Trophoblast cell (in vitro differentiated cells and primary cell): ENCODE data around the gene LRRC75B.

Source experiments
- DNase-seq, 2 donors: peaks; one replicate each; pipeline ENCODE4 v3.0.0-alpha.2; 2016
- H2AFZ ChIP-seq: 2 replicates; pipeline ENCODE4 v1.6.1; 2013; ENCODE audit warnings: low read length, moderate library complexity, mild to moderate bottlenecking; ENCODE audit not compliant: insufficient read depth, poor library complexity
- H2AK5ac ChIP-seq: 2 replicates; pipeline ENCODE4 v1.6.1; 2013; ENCODE audit warnings: mild to moderate bottlenecking, low read length
- H2BK120ac ChIP-seq: 2 replicates; pipeline ENCODE4 v1.6.1; 2013; ENCODE audit warnings: low read length, mild to moderate bottlenecking, moderate library complexity; ENCODE audit not compliant: insufficient read depth, poor library complexity
- H2BK12ac ChIP-seq: 2 replicates; pipeline ENCODE4 v1.6.1; 2013; ENCODE audit warnings: mild to moderate bottlenecking, low read length, moderate library complexity
- H2BK5ac ChIP-seq: 2 replicates; pipeline ENCODE4 v1.6.1; 2013; ENCODE audit warnings: low read length, low read depth, moderate library complexity, mild to moderate bottlenecking; ENCODE audit not compliant: poor library complexity
- H3K14ac ChIP-seq: 2 replicates; pipeline ENCODE4 v1.6.1; 2013; ENCODE audit warnings: mild to moderate bottlenecking, low read length
- H3K18ac ChIP-seq: 2 replicates; pipeline ENCODE4 v1.6.1; 2013; ENCODE audit warnings: mild to moderate bottlenecking, low read length
- H3K23ac ChIP-seq: 2 replicates; pipeline ENCODE4 v1.6.1; 2013; ENCODE audit warnings: low read length
- H3K27ac ChIP-seq: 2 replicates; pipeline ENCODE4 v1.5.1; 2013; ENCODE audit warnings: low read depth, mild to moderate bottlenecking, inconsistent platforms, low read length, moderate library complexity
- H3K27me3 ChIP-seq: 2 replicates; pipeline ENCODE4 v1.6.1; 2013; ENCODE audit warnings: inconsistent platforms, mild to moderate bottlenecking, low read length, moderate library complexity; ENCODE audit not compliant: insufficient read depth
- H3K36me3 ChIP-seq, 2 experiments: 1 replicate in 1 of 2; 2 replicates in 1 of 2; pipeline ENCODE4 v1.6.1; 2013; ENCODE audit warnings: low read length in 2 of 2, mild to moderate bottlenecking in 2 of 2, moderate library complexity in 1 of 2; ENCODE audit not compliant: insufficient read depth in 2 of 2, control insufficient read depth in 1 of 2
- H3K4ac ChIP-seq: 2 replicates; pipeline ENCODE4 v1.6.1; 2013; ENCODE audit warnings: low read depth, mild to moderate bottlenecking, low read length, moderate library complexity
- H3K4me1 ChIP-seq, 2 experiments: 1 replicate in 1 of 2; 2 replicates in 1 of 2; pipeline ENCODE4 v1.6.1; 2013; ENCODE audit warnings: low read length in 2 of 2, mild to moderate bottlenecking in 2 of 2, moderate library complexity in 1 of 2; ENCODE audit not compliant: insufficient read depth in 2 of 2, control insufficient read depth in 1 of 2
- H3K4me2 ChIP-seq: 2 replicates; pipeline ENCODE4 v1.6.1; 2013; ENCODE audit warnings: inconsistent platforms, mild to moderate bottlenecking, low read length, moderate library complexity
- H3K4me3 ChIP-seq: 2 replicates; pipeline ENCODE4 v1.5.1; 2013; ENCODE audit warnings: mild to moderate bottlenecking, low read depth, low read length, inconsistent platforms
- H3K79me1 ChIP-seq: one replicate; pipeline ENCODE4 v1.6.1; 2013; ENCODE audit warnings: low read length
- H3K79me2 ChIP-seq: 2 replicates; pipeline ENCODE4 v1.6.1; 2013; ENCODE audit warnings: low read length, mild to moderate bottlenecking; ENCODE audit not compliant: control insufficient read depth, insufficient read depth, poor library complexity
- H3K9ac ChIP-seq: 2 replicates; pipeline ENCODE4 v1.6.1; 2013; ENCODE audit warnings: mild to moderate bottlenecking, low read length
- H3K9me3 ChIP-seq: 2 replicates; pipeline ENCODE4 v1.6.1; 2013; ENCODE audit warnings: low read depth, mild to moderate bottlenecking, control low read depth, inconsistent platforms, low read length; ENCODE audit not compliant: insufficient read depth
- H4K12ac ChIP-seq: 2 replicates; pipeline ENCODE4 v1.6.1; 2013; ENCODE audit warnings: low read depth, mild to moderate bottlenecking, low read length, moderate library complexity
- H4K8ac ChIP-seq: 2 replicates; pipeline ENCODE4 v1.6.1; 2013; ENCODE audit warnings: low read depth, mild to moderate bottlenecking, low read length, moderate library complexity
- H4K91ac ChIP-seq: one replicate; pipeline ENCODE4 v1.6.1; 2013; ENCODE audit warnings: low read depth, mild to moderate bottlenecking, low read length, moderate library complexity
- WGBS: extraction: QIAGEN DNeasy Blood & Tissue Kit; methylation state at CpG from one replicate; pipeline ENCODE4 v1.1.7; 2013; ENCODE audit warnings: missing lambda C conversion rate; ENCODE audit not compliant: insufficient read length, insufficient coverage; ENCODE audit errors: extremely low coverage; 5-methylcytosine and 5-hydroxymethylcytosine counted together

Gene LRRC75B

GRCh38 chr22:24587251-24587650, 5.6 kb downstream of the LRRC75B start:
- no peak overlapping the region for H2BK120ac ChIP-seq
- no peak overlapping the region for H2BK5ac ChIP-seq
- H4K91ac ChIP-seq: no peak overlapping the region
- H3K9me3 ChIP-seq: no peaks in the 10 kb centered on the region
- H3K14ac ChIP-seq: no peak overlapping the region
- H3K18ac ChIP-seq: no peak overlapping the region
- no peak overlapping the region for H2BK12ac ChIP-seq
- no peak overlapping the region for H3K4me3 ChIP-seq
- no peak overlapping the region for H3K4ac ChIP-seq
- WGBS: no CpG with 5 or more reads among the region's 5 CpGs
- peaks cover under 1% of the 10 kb centered on the region for H3K79me1 ChIP-seq
- no peak overlapping the region for H4K8ac ChIP-seq
- H3K4me2 ChIP-seq: no peak overlapping the region
- H2AK5ac ChIP-seq: no peak overlapping the region
- no peaks in the 10 kb centered on the region for H3K79me2 ChIP-seq
- no peak overlapping the region for H2AFZ ChIP-seq
- H4K12ac ChIP-seq: no peak overlapping the region
- H3K4me1 ChIP-seq: peaks cover 4 to 6% of the 10 kb centered on the region in 2 experiments
- H3K27ac ChIP-seq: no peak overlapping the region
- H3K27me3 ChIP-seq: no peaks in the 10 kb centered on the region
- H3K36me3 ChIP-seq: peaks cover 22 to 23% of the 10 kb centered on the region in 2 experiments
- DNase-seq: no peak
- no peak overlapping the region for H3K9ac ChIP-seq
- H3K23ac ChIP-seq: no peak overlapping the region

GRCh38 chr22:24585927-24586546, 6.8 kb downstream of the LRRC75B start:
- H2BK120ac ChIP-seq: no peak overlapping the region
- no peak overlapping the region for H3K23ac ChIP-seq
- no peak overlapping the region for H3K27ac ChIP-seq
- H2BK12ac ChIP-seq: no peak overlapping the region
- H3K36me3 ChIP-seq: peaks cover 22 to 23% of the 10 kb centered on the region in 2 experiments
- no peaks in the 10 kb centered on the region for H3K79me1 ChIP-seq
- no peak overlapping the region for H3K18ac ChIP-seq
- H3K9me3 ChIP-seq: no peaks in the 10 kb centered on the region
- WGBS: no CpG with 5 or more reads among the region's 24 CpGs
- no peak overlapping the region for H3K14ac ChIP-seq
- H3K4me2 ChIP-seq: no peak overlapping the region
- no peak overlapping the region for H2BK5ac ChIP-seq
- no peak overlapping the region for H4K8ac ChIP-seq
- no peaks in the 10 kb centered on the region for H3K4me1 ChIP-seq
- DNase-seq: no peak
- H3K4me3 ChIP-seq: no peak overlapping the region
- no peak overlapping the region for H4K91ac ChIP-seq
- H2AFZ ChIP-seq: no peak overlapping the region
- no peaks in the 10 kb centered on the region for H3K27me3 ChIP-seq
- no peak overlapping the region for H3K9ac ChIP-seq
- no peak overlapping the region for H2AK5ac ChIP-seq
- H3K79me2 ChIP-seq: no peaks in the 10 kb centered on the region
- H4K12ac ChIP-seq: no peak overlapping the region
- H3K4ac ChIP-seq: no peak overlapping the region

GRCh38 chr22:24585461-24585860, 7.4 kb downstream of the LRRC75B start:
- H3K79me1 ChIP-seq: no peaks in the 10 kb centered on the region
- no peak overlapping the region for H3K27ac ChIP-seq
- no peaks in the 10 kb centered on the region for H3K9me3 ChIP-seq
- no peak overlapping the region for H3K4me2 ChIP-seq
- no peak overlapping the region for H2BK5ac ChIP-seq
- H2BK120ac ChIP-seq: no peak overlapping the region
- WGBS: no CpG with 5 or more reads among the region's 3 CpGs
- no peak for DNase-seq
- no peak overlapping the region for H3K9ac ChIP-seq
- no peak overlapping the region for H4K12ac ChIP-seq
- H3K4me3 ChIP-seq: no peak overlapping the region
- H3K18ac ChIP-seq: no peak overlapping the region
- H3K4me1 ChIP-seq: no peaks in the 10 kb centered on the region
- H2AFZ ChIP-seq: no peak overlapping the region
- no peak overlapping the region for H4K91ac ChIP-seq
- H3K23ac ChIP-seq: no peak overlapping the region
- no peak overlapping the region for H3K14ac ChIP-seq
- no peaks in the 10 kb centered on the region for H3K79me2 ChIP-seq
- H3K27me3 ChIP-seq: no peaks in the 10 kb centered on the region
- peaks cover 22 to 23% of the 10 kb centered on the region in 2 experiments for H3K36me3 ChIP-seq
- no peak overlapping the region for H2AK5ac ChIP-seq
- H2BK12ac ChIP-seq: no peak overlapping the region
- no peak overlapping the region for H4K8ac ChIP-seq
- H3K4ac ChIP-seq: no peak overlapping the region

- no peak overlapping the region for H3K27ac ChIP-seq
- WGBS: no CpG with 5 or more reads among the region's 10 CpGs
- no peak for DNase-seq
- no peaks in the 10 kb centered on the region for H3K27me3 ChIP-seq
- H3K18ac ChIP-seq: no peak overlapping the region
- H2BK12ac ChIP-seq: no peak overlapping the region
- no peak overlapping the region for H3K14ac ChIP-seq
- peaks cover 22 to 23% of the 10 kb centered on the region in 2 experiments for H3K36me3 ChIP-seq
- H2AFZ ChIP-seq: no peak overlapping the region
- H3K79me2 ChIP-seq: no peaks in the 10 kb centered on the region
- no peak overlapping the region for H2AK5ac ChIP-seq
- no peak overlapping the region for H2BK120ac ChIP-seq
- no peaks in the 10 kb centered on the region for H3K79me1 ChIP-seq
- no peak overlapping the region for H3K4me2 ChIP-seq
- no peak overlapping the region for H4K12ac ChIP-seq
- H3K4me1 ChIP-seq: no peaks in the 10 kb centered on the region
- no peak overlapping the region for H3K9ac ChIP-seq
- H4K91ac ChIP-seq: no peak overlapping the region
- no peaks in the 10 kb centered on the region for H3K9me3 ChIP-seq
- H3K4me3 ChIP-seq: no peak overlapping the region
- no peak overlapping the region for H3K4ac ChIP-seq
- no peak overlapping the region for H4K8ac ChIP-seq
- H3K23ac ChIP-seq: no peak overlapping the region
- no peak overlapping the region for H2BK5ac ChIP-seq
These were observed 7.9 kb downstream of the LRRC75B start for GRCh38 chr22:24584871-24585411.
